NCI-H187 treated with DMSO at 0.1 percent for 48 hours (cell line): ENCODE results near the gene SPTAN1.
"Not testable (repeated sequence)": the region's sequence is repeated elsewhere in the genome, so short reads cannot be mapped to it uniquely, and the experiment has no call there.

ENCODE experiments used
- DNase-seq: peaks from one replicate; lab custom pipeline; 2025; lab: John Stamatoyannopoulos, UW

Gene SPTAN1

DNA sequence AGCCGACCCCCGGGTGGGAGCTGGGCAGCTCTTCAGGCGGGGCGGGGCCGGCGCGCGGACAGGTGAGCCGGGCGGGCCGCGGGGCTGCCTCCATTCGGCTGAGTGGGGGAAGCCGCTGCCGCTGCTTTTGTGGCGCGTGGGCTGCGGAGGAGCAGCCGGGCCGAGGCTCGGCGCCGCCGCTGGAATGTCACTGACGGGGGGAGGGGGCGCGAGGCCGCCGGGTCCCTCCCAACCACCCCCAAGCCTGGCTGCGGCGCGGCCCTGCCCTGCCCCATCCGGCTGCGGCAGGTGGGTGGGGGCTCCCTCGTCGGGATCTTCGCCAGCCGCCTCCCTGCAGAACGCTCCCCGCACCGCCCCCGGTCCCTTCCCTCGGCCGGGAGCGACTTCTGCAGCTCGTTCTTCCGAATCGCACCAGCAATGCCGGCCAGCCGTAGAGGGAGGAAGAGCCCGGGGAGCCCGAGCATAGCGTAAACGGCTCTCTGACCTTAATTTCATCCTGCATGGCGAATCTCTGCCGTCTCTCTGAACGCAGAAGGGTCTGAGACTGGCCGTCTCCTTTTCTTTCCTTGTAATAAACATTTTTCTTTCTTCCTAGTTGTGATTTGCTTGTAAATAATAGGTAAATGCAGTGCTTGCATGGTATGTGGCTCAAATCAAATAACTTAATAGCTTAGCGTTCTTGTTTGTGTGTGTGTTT, 505 bp downstream of the SPTAN1 start:
- DNase-seq, result no peak

- DNase-seq, result no peak
These were observed 1.3 kb downstream of the SPTAN1 start for GRCh38 chr9:128553728-128554127.

DNA sequence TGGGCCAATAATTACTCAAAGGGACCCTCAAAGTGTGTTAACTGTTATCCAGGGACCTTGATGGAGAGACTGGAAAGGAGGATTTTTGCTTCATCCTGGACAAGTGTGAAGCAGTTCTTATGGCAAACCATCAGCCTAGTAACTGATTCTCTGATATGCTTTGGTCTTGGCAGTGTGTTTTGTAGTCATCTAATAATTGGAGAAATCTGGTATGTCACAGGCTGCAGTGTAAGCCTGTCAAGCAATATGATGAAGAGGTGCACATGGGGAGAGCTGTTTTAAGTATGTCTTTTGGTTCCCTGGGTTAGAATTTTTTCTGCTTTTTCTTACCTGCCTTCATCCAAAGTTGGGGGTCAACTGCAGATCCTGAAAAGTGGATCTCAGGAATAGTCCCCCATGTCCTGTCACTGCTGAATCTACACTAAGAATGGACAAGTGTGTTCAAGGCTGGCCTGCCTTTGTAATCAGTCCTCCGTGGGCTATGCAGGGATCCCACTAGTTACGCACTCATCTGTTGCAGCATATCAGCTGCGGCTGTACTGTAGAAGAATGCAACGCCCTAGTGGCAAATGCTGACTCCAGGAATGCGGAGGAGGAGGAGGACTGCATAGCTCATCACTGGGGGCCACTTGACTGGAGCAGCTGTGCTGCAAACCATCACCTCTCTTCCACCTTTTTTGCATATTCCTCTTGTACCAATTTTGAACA, 1.9 kb downstream of the SPTAN1 start:
- DNase-seq, result no peak

- no peak for DNase-seq
These were observed 2.9 kb downstream of the SPTAN1 start for GRCh38 chr9:128555180-128555721.

DNA sequence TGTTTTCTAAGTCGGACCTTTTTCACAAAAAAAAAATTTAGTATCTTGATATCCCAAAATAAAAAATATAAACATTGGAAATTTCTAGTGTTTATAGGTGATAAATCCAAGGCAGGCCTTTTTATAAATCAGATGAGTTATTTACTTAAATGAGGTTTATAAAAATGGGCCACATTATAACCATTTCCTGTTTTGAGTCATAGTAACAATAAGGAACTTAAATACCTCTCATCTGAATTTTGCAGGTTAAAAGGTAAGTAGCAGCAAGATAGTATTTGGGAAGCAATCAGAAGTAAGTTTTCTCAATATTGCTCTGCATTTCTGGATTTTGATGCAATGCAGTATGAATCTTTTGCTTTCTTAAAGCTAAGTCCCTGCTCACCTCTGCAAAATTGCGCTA, 3.9 kb downstream of the SPTAN1 start:
- no peak for DNase-seq

GRCh38 chr9:128556926-128557634, 4.7 kb downstream of the SPTAN1 start:
- no peak for DNase-seq

- DNase-seq, result peak; percentile 52
These were observed 6.3 kb downstream of the SPTAN1 start for GRCh38 chr9:128558431-128559310.

DNA sequence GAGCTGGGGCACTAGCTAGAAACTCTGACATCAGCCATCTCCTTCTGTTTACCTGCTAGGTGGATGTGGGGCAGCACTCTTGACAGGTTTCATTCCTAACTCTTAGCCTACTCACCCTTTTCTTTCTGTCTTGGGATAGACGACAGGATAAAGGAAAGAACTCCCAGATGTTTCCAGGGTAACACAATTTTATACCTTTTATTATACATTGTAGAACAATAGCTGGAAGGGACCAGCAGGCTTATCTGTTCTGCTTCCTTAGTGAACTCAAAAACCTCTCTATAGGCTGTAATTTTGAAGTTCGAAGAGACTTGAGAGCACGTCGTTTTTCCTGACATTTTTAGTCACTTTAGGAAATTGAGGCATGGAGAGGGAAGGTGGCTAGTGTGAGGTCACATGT, 13.2 kb downstream of the SPTAN1 start:
- no peak for DNase-seq

GRCh38 chr9:128568470-128569078, 16.2 kb downstream of the SPTAN1 start:
- DNase-seq, result peak; percentile 5

GRCh38 chr9:128575469-128575868, 23.1 kb downstream of the SPTAN1 start:
- DNase-seq, result no peak

DNA sequence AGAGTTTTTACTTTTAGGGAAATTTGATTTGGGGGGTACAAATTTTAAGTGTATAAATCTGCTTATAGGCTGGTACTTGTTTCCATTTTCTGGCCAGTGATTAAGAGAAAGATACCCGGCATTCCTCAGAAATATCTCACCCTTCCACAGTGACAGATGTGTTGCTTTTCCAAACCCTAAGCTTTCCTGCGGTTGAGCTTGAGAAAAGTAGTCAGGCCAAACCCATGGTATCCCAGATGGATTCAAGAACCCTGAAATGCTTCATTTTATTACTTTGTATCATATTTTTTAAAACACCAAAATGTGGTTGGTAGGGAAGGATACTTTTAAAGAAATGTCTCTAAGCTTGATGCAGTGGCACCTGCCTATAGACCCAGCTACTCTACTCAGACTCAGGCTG, 23.5 kb downstream of the SPTAN1 start:
- no peak for DNase-seq

DNA sequence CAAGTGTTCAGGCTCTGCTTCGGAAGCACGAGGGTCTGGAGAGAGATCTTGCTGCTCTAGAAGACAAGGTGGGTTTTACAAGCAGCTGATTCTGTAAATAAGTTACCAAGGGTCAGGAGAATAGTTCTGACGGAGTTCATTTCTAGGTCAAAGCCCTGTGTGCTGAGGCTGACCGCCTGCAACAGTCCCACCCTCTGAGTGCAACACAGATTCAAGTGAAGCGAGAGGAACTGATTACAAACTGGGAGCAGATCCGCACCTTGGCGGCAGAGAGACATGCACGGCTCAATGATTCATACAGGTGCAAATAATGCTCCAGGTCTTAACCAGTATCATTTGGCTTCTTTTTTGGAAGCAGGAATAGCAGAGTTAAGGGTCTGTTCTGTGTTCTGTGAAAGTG, 24.8 kb downstream of the SPTAN1 start:
- DNase-seq, result no peak

DNA sequence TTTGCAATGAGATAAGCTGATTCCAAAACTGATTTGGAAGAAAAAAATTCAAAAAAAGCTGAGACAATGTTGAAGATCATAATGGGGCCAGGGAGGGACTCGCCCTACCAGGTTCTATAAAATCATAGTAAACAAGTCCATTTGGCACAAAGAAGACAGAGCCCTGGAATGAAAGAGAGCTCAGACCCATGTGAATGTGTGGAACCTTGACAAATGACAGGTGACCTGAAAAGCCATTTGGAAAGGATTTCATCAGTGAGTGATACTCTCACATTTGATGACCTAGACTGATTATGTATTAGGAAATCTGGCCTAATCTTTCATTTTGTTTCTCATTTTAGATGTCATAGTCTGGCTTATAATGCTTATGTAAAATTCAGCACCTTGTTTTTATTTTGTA, 26.8 kb downstream of the SPTAN1 start:
- DNase-seq, result no peak

DNA sequence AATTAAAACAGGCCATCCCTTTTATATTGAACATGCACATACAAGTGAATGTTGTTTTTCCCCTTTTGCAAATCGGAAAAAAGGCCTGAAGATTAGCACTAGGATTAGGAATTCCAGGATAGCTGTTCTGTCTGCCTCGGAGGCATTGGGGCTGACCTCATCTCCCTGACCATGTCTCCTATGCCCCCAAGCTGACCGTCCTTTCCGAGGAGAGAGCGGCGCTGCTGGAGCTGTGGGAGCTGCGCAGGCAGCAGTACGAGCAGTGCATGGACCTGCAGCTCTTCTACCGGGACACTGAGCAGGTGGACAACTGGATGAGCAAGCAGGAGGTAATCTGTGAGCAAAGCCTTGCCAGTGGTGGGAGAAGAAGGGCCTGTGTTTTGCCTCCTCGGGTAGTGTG, 28.3 kb downstream of the SPTAN1 start:
- no peak for DNase-seq

- not testable (repeated sequence) for DNase-seq
These were observed 32.8 kb downstream of the SPTAN1 start for GRCh38 chr9:128585155-128585554.

GRCh38 chr9:128586934-128587333, 34.5 kb downstream of the SPTAN1 start:
- DNase-seq, result not testable (repeated sequence)

GRCh38 chr9:128587453-128587852, 35.1 kb downstream of the SPTAN1 start:
- DNase-seq, result no peak

DNA sequence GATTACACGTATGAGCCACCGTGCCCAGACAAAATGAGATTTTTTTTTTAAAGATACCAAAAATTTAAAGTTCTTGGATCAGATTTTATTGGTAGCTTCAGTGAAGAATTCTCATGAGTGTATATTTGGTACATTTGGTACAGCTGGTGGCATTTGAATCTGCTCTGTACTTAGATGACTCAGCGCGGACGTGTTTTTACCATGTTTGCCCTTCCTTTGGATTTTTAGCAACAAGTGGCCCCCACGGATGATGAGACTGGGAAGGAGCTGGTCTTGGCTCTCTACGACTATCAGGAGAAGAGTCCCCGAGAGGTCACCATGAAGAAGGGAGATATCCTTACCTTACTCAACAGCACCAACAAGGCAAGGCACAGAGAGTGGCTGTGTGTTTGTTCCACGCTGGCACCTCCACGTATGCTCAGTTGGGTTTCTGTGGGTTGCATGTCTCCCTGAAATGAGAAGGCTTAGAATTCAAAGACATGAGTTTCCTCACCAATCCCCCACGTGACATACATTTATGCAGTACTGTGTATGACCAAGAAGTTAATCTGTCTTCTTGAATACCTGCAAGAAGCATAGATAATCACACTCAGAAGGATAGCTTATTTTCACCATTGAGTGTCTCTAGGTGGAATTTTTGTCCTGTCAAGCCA, 36.3 kb downstream of the SPTAN1 start:
- no peak for DNase-seq

DNA sequence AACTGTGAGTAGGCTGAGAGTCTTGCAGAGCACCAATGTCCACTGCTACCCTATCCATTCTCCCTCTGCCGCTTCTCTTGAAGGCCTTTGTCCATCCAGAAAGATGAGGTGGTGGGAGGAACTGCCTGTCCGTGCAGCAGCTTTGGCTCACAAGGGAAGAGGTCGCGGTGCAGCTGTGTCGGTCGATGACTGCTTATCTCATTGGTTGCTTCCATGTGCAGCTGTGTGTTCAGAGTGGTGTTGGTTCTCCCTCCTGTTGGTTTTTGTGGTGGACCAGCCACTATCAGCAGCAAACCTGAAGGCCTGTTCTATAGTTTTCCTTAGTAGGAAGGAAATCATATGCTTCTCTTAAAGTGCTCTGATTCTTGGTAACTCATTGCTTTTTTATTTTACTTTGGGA, 40.7 kb downstream of the SPTAN1 start:
- DNase-seq, result no peak

DNA sequence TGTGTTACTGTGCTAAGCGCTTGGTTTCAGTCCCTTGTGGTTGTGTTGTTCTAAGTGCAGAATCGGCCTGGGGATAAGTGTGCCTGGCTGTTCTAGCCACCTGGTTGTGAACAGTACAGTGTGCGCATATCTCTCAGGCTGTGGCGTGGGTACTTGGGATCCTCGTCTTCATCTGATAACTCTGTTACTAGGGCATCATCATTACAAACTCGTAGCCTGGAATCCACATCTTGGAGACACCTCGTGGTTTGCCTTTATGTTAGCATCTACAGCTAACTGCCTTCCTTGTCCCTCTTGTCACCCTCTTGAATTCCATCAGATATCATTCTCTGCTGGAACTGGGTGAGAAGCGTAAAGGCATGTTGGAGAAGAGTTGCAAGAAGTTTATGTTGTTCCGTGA, 41.5 kb downstream of the SPTAN1 start:
- DNase-seq, result no peak

DNA sequence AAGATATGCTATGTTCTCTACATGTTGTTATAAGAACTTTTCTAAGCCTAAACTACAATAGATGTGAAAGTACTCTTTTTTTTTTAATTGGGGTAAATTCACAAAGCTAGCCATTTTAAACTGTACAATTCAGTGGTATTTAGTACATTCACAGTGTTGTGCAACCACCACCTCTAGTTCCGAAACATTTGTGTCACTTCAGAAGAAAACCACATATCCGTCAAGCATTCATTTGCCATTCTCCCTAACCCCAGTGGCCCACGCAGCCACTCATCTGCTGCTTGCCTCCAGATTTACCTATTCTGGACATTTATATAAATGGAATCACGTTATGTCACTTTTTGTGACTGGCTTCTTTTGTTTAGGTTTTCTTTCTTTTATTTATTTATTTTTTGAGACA, 43.1 kb downstream of the SPTAN1 start:
- DNase-seq, result no peak
